Endothelial cell of umbilical vein (primary cell): ENCODE results near the gene PANX3. TPM values are rescaled to one million over a fixed set of nuclear protein-coding genes. Genes with fewer than 3 reads are reported as not detected.

Experiments
- BruUV-seq: library from RNA; stranded (reverse); fragments of 400-500 nt; replicated peaks from 2 replicates; lab custom pipeline; 2021; lab: Mats Ljungman, UMichigan
- CTCF ChIA-PET: fragments of 300-600, 350-600 bp; sonication (Branson Sonifier 250); formaldehyde crosslinking; loops from one replicate; lab custom pipeline; 2021; ENCODE audit warnings: antibody characterized with exemption, inconsistent platforms; lab: Charles Lee
- POLR2A ChIA-PET: fragments of 300-600, 350-600 bp; sonication (Branson Sonifier 250); formaldehyde crosslinking; loops from one replicate; lab custom pipeline; 2021; ENCODE audit warnings: antibody characterized with exemption, inconsistent platforms; lab: Charles Lee
- DNase-seq: peaks from one replicate; pipeline ENCODE4 v3.0.0-alpha.2; 2011; ENCODE audit warnings: low read depth, low spot score
- FAIRE-seq: peaks from 2 replicates; lab custom pipeline; 2011; peaks lifted over from hg19 to GRCh38; lab: Jason Lieb, UNC
- H2AFZ ChIP-seq: 2 replicates; pipeline ENCODE4 v1.6.0; 2012; ENCODE audit warnings: low read depth, low read length, control low read depth, inconsistent platforms
- H3K27ac ChIP-seq: 2 replicates; pipeline ENCODE4 v1.5.1; 2011; ENCODE audit warnings: low read depth, mild to moderate bottlenecking, control low read depth, low read length, moderate library complexity; ENCODE audit not compliant: insufficient read depth
- H3K27me3 ChIP-seq, 2 experiments: 2 replicates each; pipeline versions ENCODE4 v1.6.0 to v1.6.1; 2011; ENCODE audit warnings: low read length in 2 of 2, mixed read lengths in 1 of 2; ENCODE audit not compliant: control insufficient read depth in 2 of 2, insufficient read depth in 2 of 2
- H3K36me3 ChIP-seq, 2 experiments: 2 replicates in 1 of 2; 3 replicates in 1 of 2; pipeline ENCODE4 v1.5.1; 2011; ENCODE audit warnings: low read length in 2 of 2, mild to moderate bottlenecking in 1 of 2, moderate library complexity in 1 of 2; ENCODE audit not compliant: control insufficient read depth in 2 of 2, insufficient read depth in 2 of 2; ENCODE audit errors: extremely low read depth in 1 of 2
- H3K4me1 ChIP-seq: 3 replicates; pipeline ENCODE4 v1.5.1; 2011; ENCODE audit warnings: mild to moderate bottlenecking, low read length; ENCODE audit not compliant: control insufficient read depth, insufficient read depth; ENCODE audit errors: extremely low read depth
- H3K4me2 ChIP-seq: 2 replicates; pipeline ENCODE4 v1.6.1; 2011; ENCODE audit warnings: low read length, control low read depth, mixed read lengths; ENCODE audit not compliant: insufficient read depth
- H3K4me3 ChIP-seq, 3 experiments: fragments of 200-600 bp in 1 of 3; sonication (generic), shearing (Covaris generic) in 1 of 3; replicated peaks in 1 of 3; 2 replicates each; pipeline ENCODE4 v1.5.1; 2011 to 2016; ENCODE audit warnings: control low read depth in 3 of 3, low read length in 3 of 3, mild to moderate bottlenecking in 2 of 3, inconsistent platforms in 1 of 3, low read depth in 1 of 3, moderate library complexity in 1 of 3; ENCODE audit not compliant: insufficient read depth in 1 of 3
- H3K79me2 ChIP-seq: 2 replicates; pipeline ENCODE4 v1.6.0; 2012; ENCODE audit warnings: low read length, inconsistent platforms; ENCODE audit not compliant: control insufficient read depth, insufficient read depth
- H3K9ac ChIP-seq: replicated peaks from 2 replicates; pipeline ENCODE3; 2011; ENCODE audit warnings: low read length, control low read depth; ENCODE audit not compliant: insufficient read depth; ENCODE audit errors: extremely low read depth
- H3K9me1 ChIP-seq: replicated peaks from 3 replicates; pipeline ENCODE4 v1.6.0; 2011; ENCODE audit warnings: mild to moderate bottlenecking, low read length; ENCODE audit not compliant: control insufficient read depth, insufficient read depth; ENCODE audit errors: extremely low read depth
- H3K9me3 ChIP-seq: replicated peaks from 2 replicates; pipeline ENCODE4 v1.5.1; 2012; ENCODE audit warnings: low read length, inconsistent platforms; ENCODE audit not compliant: control insufficient read depth, insufficient read depth
- H4K20me1 ChIP-seq: replicated peaks from 2 replicates; pipeline ENCODE3; 2011; ENCODE audit warnings: mild to moderate bottlenecking, low read length; ENCODE audit not compliant: control insufficient read depth, insufficient read depth; ENCODE audit errors: extremely low read depth
- EZH2 ChIP-seq: IDR thresholded peaks from 2 replicates; pipeline ENCODE4 v1.6.1; 2012; ENCODE audit warnings: borderline replicate concordance, low read depth, mild to moderate bottlenecking, moderate library complexity, low read length, inconsistent platforms; ENCODE audit not compliant: severe bottlenecking
- FOS ChIP-seq: IDR thresholded peaks from 2 replicates; pipeline ENCODE4 v1.6.1; 2011; ENCODE audit warnings: mild to moderate bottlenecking, low read length, moderate library complexity, borderline replicate concordance; ENCODE audit not compliant: insufficient read depth
- GATA2 ChIP-seq: IDR thresholded peaks from 2 replicates; pipeline ENCODE4 v1.7.0; 2011; ENCODE audit warnings: low read depth, mild to moderate bottlenecking, moderate library complexity, mixed read lengths, low read length; ENCODE audit not compliant: insufficient read length, insufficient read depth
- JUN ChIP-seq: IDR thresholded peaks from 2 replicates; pipeline ENCODE4 v1.6.1; 2011; ENCODE audit warnings: borderline replicate concordance, low read depth; ENCODE audit not compliant: insufficient read length, insufficient read depth
- MAX ChIP-seq: IDR thresholded peaks from 2 replicates; pipeline ENCODE4 v1.6.1; 2011; ENCODE audit not compliant: insufficient read depth, insufficient read length
- MYC ChIP-seq: IDR thresholded peaks from one replicate; pipeline ENCODE4 v1.6.1; 2011; ENCODE audit warnings: mild to moderate bottlenecking, low read depth, low read length
- POLR2A ChIP-seq: IDR thresholded peaks from 2 replicates; pipeline ENCODE4 v1.6.1; 2012; ENCODE audit warnings: low read depth, mild to moderate bottlenecking, control low read depth, low read length
- POLR2AphosphoS5 ChIP-seq: IDR thresholded peaks from 2 replicates; pipeline ENCODE4 v1.6.1; 2012; ENCODE audit warnings: low read depth, mild to moderate bottlenecking, control low read depth, low read length, moderate library complexity; ENCODE audit not compliant: insufficient read depth
- dilution Hi-C: fragments of 300-500 bp; cut with MboI; formaldehyde crosslinking; loops from one replicate; pipeline ENCODE4 v1.15.0; 2019; ENCODE audit warnings: low sequenced_read_pairs; ENCODE audit not compliant: extremely low pct_ligation_motif_present
- intact Hi-C: fragments of 100-400 bp; cut with micrococcal nuclease; formaldehyde crosslinking; loops from one replicate; pipeline ENCODE4 v1.10.0; 2022
- polyA plus RNA-seq, 4 experiments: library from polyadenylated mRNA; depleted of rRNA in 3 of 4; stranded (reverse) in 3 of 4; unstranded in 1 of 4; fragments of >200 nt; gene quantifications; 2 replicates each; pipeline versions ENCODE4 v1.2.1 to v1.2.3, GENCODE V29; 2011 to 2012; ENCODE audit warnings: missing spikeins in 1 of 4
- total RNA-seq: library from RNA; stranded (reverse); gene quantifications from 2 replicates; pipeline ENCODE4 v1.2.3, GENCODE V29; 2021
- TF ChIP-seq, protein P1 (sequence below), 2 donors: IDR thresholded peaks; 1 replicate in 1 of 2; 2 replicates in 1 of 2; pipeline ENCODE4 v1.5.1; 2011; ENCODE audit warnings: low read length in 2 of 2, mild to moderate bottlenecking in 2 of 2, moderate library complexity in 2 of 2, control low read depth in 1 of 2, inconsistent platforms in 1 of 2, low read depth in 1 of 2; ENCODE audit not compliant: insufficient read depth in 1 of 2; ENCODE audit errors: extremely low read depth in 1 of 2

Gene PANX3
- total and polyA plus RNA-seq, 2 donors (not counting 3 experiments of a cell fraction or from before 2014, with no cell fraction given), result not detected

GRCh38 chr11:124583781-124584180, 27.4 kb upstream of the PANX3 start:
- CTCF ChIA-PET, result interaction anchor here (1.1 to 3.9 kb wide), 4 partner anchors 15 to 182 kb away, joined by 3 to 52 read pairs (median 4); no protein-coding TSS in a partner anchor
- BruUV-seq, result no TSS peak
- peaks cover 8 to 14% of the 10 kb centered on the region in 2 experiments for H3K27me3 ChIP-seq
- no peaks in the 10 kb centered on the region for H3K4me1 ChIP-seq
- dilution Hi-C loops (no loop called here), intact Hi-C loops (no loop called here)
- H3K4me2 ChIP-seq, result no peak overlapping the region
- H2AFZ ChIP-seq, result no peak overlapping the region
- no peak overlapping the region for H3K9ac ChIP-seq
- no peaks in the 10 kb centered on the region for H3K36me3 ChIP-seq
- no peak overlapping the region for H3K4me3 ChIP-seq
- DNase-seq, result no peak
- no peak overlapping the region for H3K27ac ChIP-seq
- no peak for FAIRE-seq
- no peaks in the 10 kb centered on the region for H3K79me2 ChIP-seq
- TF ChIP-seq FOS, result no peak
- TF ChIP-seq POLR2AphosphoS5, result no peak
- TF ChIP-seq JUN, result no peak
- TF ChIP-seq EZH2, result no peak
- TF ChIP-seq MYC, result no peak
- TF ChIP-seq, protein P1, sequence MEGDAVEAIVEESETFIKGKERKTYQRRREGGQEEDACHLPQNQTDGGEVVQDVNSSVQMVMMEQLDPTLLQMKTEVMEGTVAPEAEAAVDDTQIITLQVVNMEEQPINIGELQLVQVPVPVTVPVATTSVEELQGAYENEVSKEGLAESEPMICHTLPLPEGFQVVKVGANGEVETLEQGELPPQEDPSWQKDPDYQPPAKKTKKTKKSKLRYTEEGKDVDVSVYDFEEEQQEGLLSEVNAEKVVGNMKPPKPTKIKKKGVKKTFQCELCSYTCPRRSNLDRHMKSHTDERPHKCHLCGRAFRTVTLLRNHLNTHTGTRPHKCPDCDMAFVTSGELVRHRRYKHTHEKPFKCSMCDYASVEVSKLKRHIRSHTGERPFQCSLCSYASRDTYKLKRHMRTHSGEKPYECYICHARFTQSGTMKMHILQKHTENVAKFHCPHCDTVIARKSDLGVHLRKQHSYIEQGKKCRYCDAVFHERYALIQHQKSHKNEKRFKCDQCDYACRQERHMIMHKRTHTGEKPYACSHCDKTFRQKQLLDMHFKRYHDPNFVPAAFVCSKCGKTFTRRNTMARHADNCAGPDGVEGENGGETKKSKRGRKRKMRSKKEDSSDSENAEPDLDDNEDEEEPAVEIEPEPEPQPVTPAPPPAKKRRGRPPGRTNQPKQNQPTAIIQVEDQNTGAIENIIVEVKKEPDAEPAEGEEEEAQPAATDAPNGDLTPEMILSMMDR (IDR thresholded peaks at IDR 0.05; ENCODE audit: extremely low read depth in 1 of 2, insufficient read depth in 1 of 2, low read depth in 1 of 2, low read length in 2 of 2), result no peak
- TF ChIP-seq MAX, result no peak
- no peak for TF ChIP-seq POLR2A
- no peak for TF ChIP-seq GATA2
- no peaks in the 10 kb centered on the region for H4K20me1 ChIP-seq
- POLR2A ChIA-PET, result no interaction called here
- H3K9me1 ChIP-seq, result no peaks in the 10 kb centered on the region
- no peaks in the 10 kb centered on the region for H3K9me3 ChIP-seq
